Dermis microvascular lymphatic vessel endothelial cell (primary cell): ENCODE measurements around the gene METTL16. TPM values are rescaled to one million over a fixed set of nuclear protein-coding genes. Genes with fewer than 3 reads are reported as not detected.
"Not testable (repeated sequence)": the region's sequence is repeated elsewhere in the genome, so short reads cannot be mapped to it uniquely, and the experiment has no call there.

Source experiments
- DNase-seq, 2 donors: peaks; one replicate each; pipeline versions ENCODE4 v3.0.0 to v3.0.0-alpha.2; 2010; ENCODE audit warnings: low read depth in 2 of 2
- total RNA-seq: library from RNA; depleted of rRNA; stranded (reverse); fragments of >200 nt; gene quantifications from 2 replicates; pipeline ENCODE4 v1.2.1, GENCODE V29; 2014

METTL16 gene
- total RNA-seq, 1 donor from 2014 or later, result 9.1 TPM

GRCh38 chr17:2450016-2450650, 61.6 kb downstream of the METTL16 start:
- DNase-seq, result peak; percentile 36 to 45

GRCh38 chr17:2449486-2449885, 62.2 kb downstream of the METTL16 start:
- no peak for DNase-seq

GRCh38 chr17:2447479-2447878, 64.2 kb downstream of the METTL16 start:
- not testable (repeated sequence) for DNase-seq

GRCh38 chr17:2445638-2446037, 66.0 kb downstream of the METTL16 start:
- no peak for DNase-seq

GRCh38 chr17:2444382-2444781, 67.3 kb downstream of the METTL16 start:
- no peak for DNase-seq

- no peak for DNase-seq
Measured at GRCh38 chr17:2442166-2442565, 69.5 kb downstream of the METTL16 start.

GRCh38 chr17:2440930-2441329, 70.8 kb downstream of the METTL16 start:
- DNase-seq, result no peak

- DNase-seq, result not testable (repeated sequence)
Measured at GRCh38 chr17:2439997-2440396, 71.7 kb downstream of the METTL16 start.

- no peak for DNase-seq
Measured at GRCh38 chr17:2438823-2439222, 72.9 kb downstream of the METTL16 start.

GRCh38 chr17:2436316-2436905, 75.3 kb downstream of the METTL16 start:
- no peak for DNase-seq

GRCh38 chr17:2435862-2436261, 75.8 kb downstream of the METTL16 start:
- DNase-seq, result no peak

GRCh38 chr17:2435181-2435741, 76.4 kb downstream of the METTL16 start:
- DNase-seq, result no peak

- DNase-seq, result no peak
Measured at GRCh38 chr17:2433696-2434095, 78.0 kb downstream of the METTL16 start.

- DNase-seq, result no peak
Measured at GRCh38 chr17:2427910-2428309, 83.8 kb downstream of the METTL16 start.

GRCh38 chr17:2427215-2427614, 84.5 kb downstream of the METTL16 start:
- DNase-seq, result no peak

- no peak for DNase-seq
Measured at GRCh38 chr17:2423271-2423670, 88.4 kb downstream of the METTL16 start.

GRCh38 chr17:2421315-2422147, 90.2 kb downstream of the METTL16 start:
- no peak for DNase-seq

- DNase-seq, result no peak
Measured at GRCh38 chr17:2420176-2420575, 91.5 kb downstream of the METTL16 start.

- DNase-seq, result no peak
Measured at GRCh38 chr17:2419486-2419885, 92.2 kb downstream of the METTL16 start.

- no peak for DNase-seq
Measured at GRCh38 chr17:2418572-2418971, 93.1 kb downstream of the METTL16 start.

GRCh38 chr17:2416010-2416734, 95.5 kb downstream of the METTL16 start:
- DNase-seq, result peak; percentile 59 to 86

GRCh38 chr17:2415081-2415480, 96.6 kb downstream of the METTL16 start:
- DNase-seq, result no peak
